PC-3 (cell line): ENCODE results near the gene RAB44. TPM values are rescaled to one million over a fixed set of nuclear protein-coding genes. Genes with fewer than 3 reads are reported as not detected.

ENCODE experiments used
- ATAC-seq: fragments of 200-7000 bp; cut with Tn5 transposase; 2 replicates; pipeline ENCODE4 v1.9.1; 2020; ENCODE audit warnings: mild to moderate bottlenecking, moderate library complexity
- BruUV-seq: library from RNA; stranded (reverse); fragments of 400-500 nt; replicated peaks from 2 replicates; lab custom pipeline; 2021; lab: Mats Ljungman, UMichigan
- CTCF ChIA-PET: fragments of 300-600 bp; sonication (Branson Sonifier 250); formaldehyde crosslinking; loops from one replicate; lab custom pipeline; 2022; ENCODE audit warnings: antibody characterized with exemption; lab: Charles Lee
- POLR2A ChIA-PET: fragments of 300-600 bp; sonication (Branson Sonifier 250); formaldehyde crosslinking; loops from one replicate; lab custom pipeline; 2022; ENCODE audit warnings: antibody characterized with exemption; ENCODE audit not compliant: unreplicated experiment; lab: Charles Lee
- DNase-seq: peaks from one replicate; pipeline ENCODE4 v3.0.0-alpha.2; 2015
- H2AFZ ChIP-seq: fragments of 300-600 bp; sonication (generic); 2 replicates; pipeline ENCODE4 v1.6.0; 2016; ENCODE audit warnings: antibody characterized with exemption, low read length
- H3F3A ChIP-seq: fragments of 300-600 bp; sonication (generic); one replicate; pipeline ENCODE4 v1.6.0; 2017; ENCODE audit warnings: antibody characterized with exemption, low read length, control low read depth, mild to moderate bottlenecking; ENCODE audit not compliant: unreplicated experiment
- H3K27ac ChIP-seq: fragments of 300-600 bp; sonication (generic); 2 replicates; pipeline ENCODE4 v1.5.1; 2016; ENCODE audit warnings: mild to moderate bottlenecking, low read length
- H3K27me3 ChIP-seq: fragments of 300-600 bp; sonication (generic); 2 replicates; pipeline ENCODE4 v1.6.1; 2016; ENCODE audit warnings: low read length, mixed read lengths
- H3K36me3 ChIP-seq: fragments of 300-600 bp; sonication (generic); 2 replicates; pipeline ENCODE4 v1.6.1; 2016; ENCODE audit warnings: low read depth, mixed run types, low read length, mixed read lengths
- H3K4me1 ChIP-seq: fragments of 300-600 bp; sonication (generic); 2 replicates; pipeline ENCODE4 v1.5.1; 2016; ENCODE audit warnings: low read length; ENCODE audit not compliant: insufficient read depth
- H3K4me2 ChIP-seq: fragments of 300-600 bp; sonication (generic); 2 replicates; pipeline ENCODE4 v1.6.0; 2016; ENCODE audit warnings: low read length
- H3K4me3 ChIP-seq: fragments of 300-600 bp; sonication (generic); 2 replicates; pipeline ENCODE4 v1.5.1; 2016; ENCODE audit warnings: mild to moderate bottlenecking, low read length, mixed read lengths
- H3K79me2 ChIP-seq: fragments of 300-600 bp; sonication (generic); 2 replicates; pipeline ENCODE4 v1.6.1; 2017; ENCODE audit warnings: low read length, mixed read lengths
- H3K9ac ChIP-seq: fragments of 300-600 bp; sonication (generic); 2 replicates; pipeline ENCODE4 v1.6.0; 2016; ENCODE audit warnings: mild to moderate bottlenecking, low read length
- H3K9me2 ChIP-seq: fragments of 300-600 bp; sonication (generic); replicated peaks from 2 replicates; pipeline ENCODE4 v1.6.1; 2016; ENCODE audit warnings: mixed run types, low read length, mixed read lengths
- H3K9me3 ChIP-seq: fragments of 300-600 bp; sonication (generic); 2 replicates; pipeline ENCODE4 v1.6.1; 2016; ENCODE audit warnings: low read length, mixed read lengths
- H4K20me1 ChIP-seq: fragments of 300-600 bp; sonication (generic); 2 replicates; pipeline ENCODE4 v1.6.1; 2016; ENCODE audit warnings: low read length, mixed read lengths
- CTCF ChIP-seq: fragments of 300-600 bp; sonication (generic); conservative IDR thresholded peaks from 2 replicates; pipeline ENCODE4 v1.5.1; 2017; ENCODE audit warnings: antibody characterized with exemption, low read depth, mild to moderate bottlenecking, low read length
- EZH2 ChIP-seq: fragments of 300-600 bp; sonication (generic); IDR thresholded peaks from one replicate; pipeline ENCODE4 v1.6.1; 2017; ENCODE audit warnings: antibody characterized with exemption, mild to moderate bottlenecking, low read length; ENCODE audit not compliant: unreplicated experiment
- EZH2phosphoT487 ChIP-seq: fragments of 300-600 bp; sonication (generic); IDR thresholded peaks from 2 replicates; pipeline ENCODE4 v1.6.1; 2018; ENCODE audit warnings: mild to moderate bottlenecking, antibody characterized with exemption, low read length, borderline replicate concordance
- intact Hi-C: fragments of 100-400 bp; cut with micrococcal nuclease; formaldehyde crosslinking; loops from 2 replicates; pipeline ENCODE4 v1.9.0; 2023
- total RNA-seq: library from RNA; depleted of rRNA; stranded (reverse); fragments of >200 nt; gene quantifications from 2 replicates; pipeline ENCODE4 v1.2.3, GENCODE V29; 2014

The RAB44 gene
- total RNA-seq, 1 experiment from 2014 or later = not detected

GRCh38 chr6:36749829-36750489 is 52.3 kb downstream of the RAB44 start:
- H3K36me3 ChIP-seq = no peaks in the 10 kb centered on the region
- H3K27ac ChIP-seq = no peak overlapping the region
- DNase-seq (no peak), ATAC-seq (no peak)
- no peaks in the 10 kb centered on the region for H4K20me1 ChIP-seq
- H2AFZ ChIP-seq = no peak overlapping the region
- H3K9me2 ChIP-seq = no peaks in the 10 kb centered on the region
- no peak overlapping the region for H3K4me3 ChIP-seq
- TF ChIP-seq EZH2 (no peak), EZH2phosphoT487 (no peak), CTCF (no peak)
- H3K9me3 ChIP-seq = no peaks in the 10 kb centered on the region
- CTCF ChIA-PET = no interaction called here
- intact Hi-C loops = no loop called here
- POLR2A ChIA-PET = no interaction called here
- BruUV-seq = no TSS peak
- peaks cover 22% of the 10 kb centered on the region for H3K4me1 ChIP-seq
- no peak overlapping the region for H3K9ac ChIP-seq
- no peaks in the 10 kb centered on the region for H3F3A ChIP-seq
- H3K4me2 ChIP-seq = no peak overlapping the region
- H3K79me2 ChIP-seq = no peaks in the 10 kb centered on the region
- no peaks in the 10 kb centered on the region for H3K27me3 ChIP-seq

- no TSS peak for BruUV-seq
- H3F3A ChIP-seq = no peaks in the 10 kb centered on the region
- no peaks in the 10 kb centered on the region for H3K79me2 ChIP-seq
- no peaks in the 10 kb centered on the region for H3K9me3 ChIP-seq
- H3K27me3 ChIP-seq = no peaks in the 10 kb centered on the region
- POLR2A ChIA-PET = no interaction called here
- no peak overlapping the region for H3K4me3 ChIP-seq
- H4K20me1 ChIP-seq = no peaks in the 10 kb centered on the region
- TF ChIP-seq CTCF (no peak), EZH2 (no peak), EZH2phosphoT487 (no peak)
- no peak overlapping the region for H3K4me2 ChIP-seq
- no peaks in the 10 kb centered on the region for H3K9me2 ChIP-seq
- H3K4me1 ChIP-seq = peaks cover 32% of the 10 kb centered on the region
- CTCF ChIA-PET = no interaction called here
- ATAC-seq (no peak), DNase-seq (peak; percentile 13)
- H3K27ac ChIP-seq = no peak overlapping the region
- no peak overlapping the region for H2AFZ ChIP-seq
- no peak overlapping the region for H3K9ac ChIP-seq
- H3K36me3 ChIP-seq = no peaks in the 10 kb centered on the region
- intact Hi-C loops = no loop called here
Measured at GRCh38 chr6:36751091-36751490, 53.5 kb downstream of the RAB44 start.

- Histone ChIP-seq H3K9me3 (no peaks in the 10 kb centered on the region), H3F3A (no peaks in the 10 kb centered on the region), H2AFZ (no peak overlapping the region), H3K9ac (peak overlapping the region; percentile 18; the same call in 1 of the 2 replicates), H3K27me3 (no peaks in the 10 kb centered on the region), H3K79me2 (no peaks in the 10 kb centered on the region), H3K4me3 (no peak overlapping the region), H3K4me2 (peak overlapping the region; percentile 40; the same call in 1 of the 2 replicates), H4K20me1 (no peaks in the 10 kb centered on the region), H3K27ac (peak overlapping the region; percentile 62), H3K4me1 (peaks cover 39% of the 10 kb centered on the region), H3K36me3 (no peaks in the 10 kb centered on the region), H3K9me2 (no peaks in the 10 kb centered on the region)
- peak; percentile 6; the same call in 1 of the 2 replicates for ATAC-seq
- POLR2A ChIA-PET = interaction anchor here (0.6 kb wide), 1 partner anchor 122 kb away, joined by 3 read pairs; no protein-coding TSS in a partner anchor
- no peak for TF ChIP-seq EZH2
- no peak for TF ChIP-seq EZH2phosphoT487
- TF ChIP-seq CTCF = no peak
- intact Hi-C loops = no loop called here
- BruUV-seq = no TSS peak
- CTCF ChIA-PET = no interaction called here
- no peak for DNase-seq
Measured at GRCh38 chr6:36751833-36752186, 54.2 kb downstream of the RAB44 start.
